ENCODE measurements around the gene PLCH2. TPM values are rescaled to one million over a fixed set of nuclear protein-coding genes. Genes with fewer than 3 reads are reported as not detected.
A peak's percentile ranks its signal among the peaks of the same experiment; 100 is the strongest.

The PLCH2 gene
- total and polyA plus RNA-seq, 7 donors, result 0.04 to 0.60 (median 0.09) TPM; not detected in 1

GRCh38 chr1:2480236-2480985 is 4.3 kb downstream of the PLCH2 start:
- Histone ChIP-seq H3K4me3 (no peak overlapping the region), H3K36me3 (ENCODE audit: insufficient read depth in 1 of 2, low read depth in 1 of 2) (no peaks in the 10 kb centered on the region), H3K27me3 (ENCODE audit: insufficient read depth in 3 of 3, low read length in 2 of 3) (no peaks in the 10 kb centered on the region), H3K4me1 (peaks cover 3% of the 10 kb centered on the region), H3K9me3 (no peaks in the 10 kb centered on the region), H3K27ac (no peak overlapping the region)
- DNase-seq (no peak), ATAC-seq (no peak)
- no peak for TF ChIP-seq CTCF (IDR thresholded peaks at IDR 0.05)
- intact Hi-C loops (cut with DNase I), result no loop called here
- 62 to 74% (median 64%) methylated on average over 18 of the region's 18 CpGs for WGBS, 3 donors

- Histone ChIP-seq H3K4me1 (no peaks in the 10 kb centered on the region), H3K9me3 (no peaks in the 10 kb centered on the region), H3K36me3 (ENCODE audit: insufficient read depth in 1 of 2, low read depth in 1 of 2) (no peaks in the 10 kb centered on the region), H3K27ac (no peak overlapping the region), H3K4me3 (no peak overlapping the region), H3K27me3 (ENCODE audit: insufficient read depth in 3 of 3, low read length in 2 of 3) (no peaks in the 10 kb centered on the region)
- ATAC-seq, result peak in 2 of 4 donors; percentile 29 to 37
- intact Hi-C loops (cut with DNase I), result no loop called here
- TF ChIP-seq CTCF (IDR thresholded peaks at IDR 0.05), result no peak
- 55 to 76% (median 58%) methylated on average over 12 of the region's 12 CpGs for WGBS, 3 donors
- no peak for DNase-seq
Observed at GRCh38 chr1:2480986-2481364, 4.9 kb downstream of the PLCH2 start.

GRCh38 chr1:2481885-2482284 is 5.8 kb downstream of the PLCH2 start:
- no peak overlapping the region for H3K4me3 ChIP-seq
- ATAC-seq (no peak), DNase-seq (no peak)
- no peaks in the 10 kb centered on the region for H3K4me1 ChIP-seq
- no peak overlapping the region for H3K27ac ChIP-seq
- WGBS, 3 donors, result 67 to 81% (median 71%) methylated on average over 9 to 10 of the region's 10 CpGs
- H3K27me3 ChIP-seq (ENCODE audit: insufficient read depth in 3 of 3, low read length in 2 of 3), result no peaks in the 10 kb centered on the region
- no peak for TF ChIP-seq CTCF (IDR thresholded peaks at IDR 0.05)
- intact Hi-C loops (cut with DNase I), result no loop called here
- no peaks in the 10 kb centered on the region for H3K9me3 ChIP-seq
- H3K36me3 ChIP-seq (ENCODE audit: insufficient read depth in 1 of 2, low read depth in 1 of 2), result no peaks in the 10 kb centered on the region

GRCh38 chr1:2482588-2482987 is 6.5 kb downstream of the PLCH2 start:
- Histone ChIP-seq H3K27ac (no peak overlapping the region), H3K4me3 (no peak overlapping the region), H3K27me3 (ENCODE audit: insufficient read depth in 3 of 3, low read length in 2 of 3) (no peaks in the 10 kb centered on the region), H3K9me3 (no peaks in the 10 kb centered on the region), H3K36me3 (ENCODE audit: insufficient read depth in 1 of 2, low read depth in 1 of 2) (no peaks in the 10 kb centered on the region), H3K4me1 (no peaks in the 10 kb centered on the region)
- TF ChIP-seq CTCF (IDR thresholded peaks at IDR 0.05), result no peak
- WGBS, 3 donors, result 67 to 76% (median 72%) methylated on average over 11 of the region's 11 CpGs
- no peak for DNase-seq
- intact Hi-C loops (cut with DNase I), result no loop called here
- ATAC-seq, result no peak

GRCh38 chr1:2483026-2483425 is 6.9 kb downstream of the PLCH2 start:
- 87 to 88% (median 87%) methylated on average over 13 of the region's 13 CpGs for WGBS, 3 donors
- intact Hi-C loops (cut with DNase I), result no loop called here
- Histone ChIP-seq H3K27me3 (ENCODE audit: insufficient read depth in 3 of 3, low read length in 2 of 3) (no peaks in the 10 kb centered on the region), H3K4me1 (no peaks in the 10 kb centered on the region), H3K9me3 (no peaks in the 10 kb centered on the region), H3K27ac (no peak overlapping the region), H3K4me3 (no peak overlapping the region), H3K36me3 (ENCODE audit: insufficient read depth in 1 of 2, low read depth in 1 of 2) (no peaks in the 10 kb centered on the region)
- ATAC-seq (no peak), DNase-seq (no peak)
- no peak for TF ChIP-seq CTCF (IDR thresholded peaks at IDR 0.05)

All from psoas muscle (tissue), 8 donors.